Measurements from ENCODE around the gene AOAH. TPM values are rescaled to one million over a fixed set of nuclear protein-coding genes. Genes with fewer than 3 reads are reported as not detected.

Gene AOAH
- total and polyA plus RNA-seq, 9 of the 15 experiments (the other 6 are each of a cell fraction or from before 2014, with no cell fraction given): not detected

- no peak for TF ChIP-seq CEBPZ (IDR thresholded peaks at IDR 0.05; ENCODE audit: borderline replicate concordance, low read depth, low read length)
Measured at GRCh38 chr7:36708767-36709166, 15.5 kb downstream of the AOAH start (continued).

GRCh38 chr7:36707898-36708297, 16.4 kb downstream of the AOAH start:
- 0% methylated on average over 4 of the region's 4 CpGs for WGBS (ENCODE audit: insufficient coverage, low coverage, missing lambda C conversion rate)
- no peak for TF ChIP-seq BRD9 (IDR thresholded peaks at IDR 0.05; ENCODE audit: low read depth, partially characterized antibody)
- no peak for TF ChIP-seq ZBTB33 (CRISPR knock-in tag; IDR thresholded peaks at IDR 0.05)
- no peak for TF ChIP-seq SREBF1 (IDR thresholded peaks at IDR 0.05; ENCODE audit: borderline replicate concordance, low read depth, low read length)
- no peak for TF ChIP-seq SMAD4 (CRISPR knock-in tag; conservative IDR thresholded peaks at IDR 0.05)
- TF ChIP-seq CREBBP (IDR thresholded peaks at IDR 0.05; ENCODE audit: low read depth, low read length): no peak
- no peak for TF ChIP-seq RAD21 (CRISPR knock-in tag; conservative IDR thresholded peaks at IDR 0.05 in 1 of 2, IDR thresholded peaks at IDR 0.05 in 1 of 2)
- no peak for TF ChIP-seq ZNF586 (CRISPR knock-in tag; conservative IDR thresholded peaks at IDR 0.05)

More at GRCh38 chr7:36707898-36708297, 16.4 kb downstream of the AOAH start:
- H3K4me2 ChIP-seq (ENCODE audit: insufficient read depth, low read length): no peak overlapping the region
- H3K9me3 ChIP-seq (replicated peaks; ENCODE audit: control insufficient read depth, insufficient read depth, low read depth, low read length): no peaks in the 10 kb centered on the region
- no peaks in the 10 kb centered on the region for H3K9me1 ChIP-seq (ENCODE audit: control insufficient read depth, insufficient read depth, low read length)
- ATAC-seq: no peak
- H4K20me1 ChIP-seq (replicated peaks; ENCODE audit: control insufficient read depth, insufficient read depth, low read length): no peaks in the 10 kb centered on the region
- H3K27ac ChIP-seq (ENCODE audit: extremely low read depth, low read depth, low read length): no peak overlapping the region
- H2AFZ ChIP-seq (ENCODE audit: low read depth, low read length): no peak overlapping the region
- no peak overlapping the region for H3K4me3 ChIP-seq
- ChIA-PET POLR2A (no interaction called here), CTCF (ENCODE audit: low intra/inter-chr PET ratio) (no interaction called here)
- H3K4me1 ChIP-seq (replicated peaks in 1 of 2; ENCODE audit: control insufficient read depth in 2 of 2, insufficient read depth in 2 of 2, low read length in 2 of 2): no peaks in the 10 kb centered on the region
- intact Hi-C loops (cut with micrococcal nuclease) (no loop called here), in situ Hi-C loops (cut with MboI) (no loop called here)
- no peaks in the 10 kb centered on the region for H3K36me3 ChIP-seq (ENCODE audit: control insufficient read depth, insufficient read depth, low read length)
- no peaks in the 10 kb centered on the region for H3K79me2 ChIP-seq (ENCODE audit: control insufficient read depth, insufficient read depth, low read length)
- no peak for FAIRE-seq
- no TSS peak for BruUV-seq (replicated peaks)
- H3K27me3 ChIP-seq (ENCODE audit: control insufficient read depth in 2 of 2, insufficient read depth in 2 of 2, low read length in 2 of 2): no peaks in the 10 kb centered on the region; a peak in 1 of 5 replicates
- no peak for DNase-seq (ENCODE audit: extremely low read depth in 1 of 4, low spot score in 3 of 4)
- no peak overlapping the region for H3K9ac ChIP-seq (ENCODE audit: insufficient read depth in 1 of 2, low read depth in 2 of 2, low read length in 2 of 2)
